GM19455 (cell line): ENCODE data around the gene TLL2.

Experiments used
- ATAC-seq: cut with Tn5 transposase; IDR thresholded peaks from one replicate; pipeline ENCODE4 v1.9.1; 2021; ENCODE audit not compliant: unreplicated experiment

The TLL2 gene

DNA sequence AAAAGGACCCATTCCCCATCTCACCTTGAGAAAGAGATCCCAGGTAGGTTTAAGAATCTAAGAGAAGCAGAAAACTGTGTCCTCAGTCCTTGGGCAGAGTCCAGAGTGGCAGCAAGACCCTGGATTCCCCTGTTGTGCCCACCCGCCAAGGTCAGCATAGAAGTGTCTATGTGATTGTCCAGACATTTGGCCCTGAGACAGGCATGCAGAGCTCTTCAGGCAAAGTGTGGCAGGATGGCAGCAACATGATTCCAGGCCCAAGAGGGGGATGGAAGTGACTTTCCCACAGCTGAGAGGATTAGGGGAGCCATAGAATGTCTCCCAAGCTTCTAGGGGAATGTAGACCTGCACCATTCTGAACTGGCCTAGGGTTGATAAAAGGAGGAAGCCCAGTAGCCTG lies 115.8 kb downstream of the TLL2 start:
- ATAC-seq: no peak

DNA sequence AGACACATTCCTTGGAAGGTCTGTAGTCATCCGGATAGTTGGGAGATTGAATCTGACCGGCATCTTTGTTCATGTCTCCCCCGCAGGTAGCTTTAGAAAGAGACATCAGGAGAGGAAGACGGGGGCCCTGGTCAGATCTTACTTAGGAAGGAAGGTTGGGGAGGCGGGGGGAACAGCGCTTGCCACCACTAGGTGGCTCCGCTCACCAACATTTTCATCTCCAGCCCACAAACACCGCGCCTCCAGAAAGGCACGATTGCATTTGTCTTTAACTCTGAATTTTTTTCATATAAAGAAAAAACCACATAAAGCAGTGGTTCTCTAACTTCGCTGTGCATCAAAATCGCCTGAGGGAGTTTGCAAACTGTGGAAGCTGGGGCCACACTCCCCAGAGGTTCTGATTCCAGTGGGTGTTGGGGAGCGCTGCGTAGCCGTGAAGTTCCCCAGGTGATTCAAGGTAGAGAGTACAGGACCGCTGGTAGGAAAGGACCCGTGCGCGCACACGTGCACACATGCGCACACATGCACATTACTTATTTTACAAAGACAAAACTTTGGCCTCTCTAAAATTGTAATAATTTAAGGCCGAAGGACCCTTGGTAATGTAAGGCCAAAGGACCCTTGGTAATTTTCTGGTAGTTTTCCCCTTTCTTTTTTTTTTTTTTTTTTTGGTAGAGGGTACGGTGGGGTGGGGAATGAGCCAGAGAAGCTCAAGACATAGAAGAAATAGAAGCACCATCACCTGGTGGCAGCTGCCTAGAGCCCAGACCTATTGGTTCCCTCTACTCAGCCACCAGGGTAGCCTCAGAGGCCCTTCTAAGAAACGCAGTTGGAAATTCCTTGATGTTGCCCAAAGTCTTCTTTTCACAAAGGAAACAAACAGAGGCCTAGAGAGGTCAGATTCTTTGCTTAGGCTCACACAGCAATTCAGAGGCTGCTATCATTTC lies 117.5 kb downstream of the TLL2 start:
- ATAC-seq: no peak

DNA sequence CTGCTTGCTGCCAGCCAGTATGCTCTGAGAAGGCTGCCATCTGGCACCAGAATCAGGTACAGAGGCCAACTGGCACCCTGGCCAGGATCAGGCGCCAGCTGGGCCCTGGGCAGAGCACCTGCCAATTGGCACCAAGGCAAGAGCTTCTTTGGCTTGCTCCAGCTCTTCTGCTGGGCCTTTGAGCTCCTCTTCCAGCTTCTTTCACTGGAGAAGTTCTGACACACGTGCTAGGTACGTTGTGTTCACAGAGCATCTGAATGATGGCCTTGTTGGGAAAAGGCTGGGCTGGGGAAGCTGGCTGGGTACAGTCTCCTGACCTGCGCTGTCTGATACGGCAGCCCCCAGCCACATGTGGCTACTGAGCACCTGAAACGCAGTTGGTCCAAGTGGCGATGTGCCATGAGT lies 123.3 kb downstream of the TLL2 start:
- ATAC-seq: no peak

DNA sequence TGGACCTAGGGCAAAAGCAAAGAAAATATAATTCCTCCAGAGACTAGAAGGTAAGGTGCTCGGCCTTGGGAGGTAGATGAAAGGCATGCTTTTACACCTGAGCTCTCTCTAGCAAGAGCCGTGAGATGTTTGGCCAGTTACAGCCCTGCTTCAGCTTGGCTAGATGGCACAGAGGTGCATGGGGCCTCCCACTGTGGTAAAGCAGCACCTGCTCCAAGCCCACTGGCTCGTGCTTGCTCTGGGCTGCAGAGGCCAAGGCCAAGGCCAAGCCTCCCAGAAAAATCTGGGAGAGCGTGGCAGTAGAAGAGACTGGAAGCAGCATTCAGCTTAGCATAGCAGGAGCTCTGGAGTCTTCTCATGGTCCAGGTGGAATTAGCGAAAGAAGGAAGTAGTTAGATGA lies 123.9 kb downstream of the TLL2 start:
- no peak for ATAC-seq

DNA sequence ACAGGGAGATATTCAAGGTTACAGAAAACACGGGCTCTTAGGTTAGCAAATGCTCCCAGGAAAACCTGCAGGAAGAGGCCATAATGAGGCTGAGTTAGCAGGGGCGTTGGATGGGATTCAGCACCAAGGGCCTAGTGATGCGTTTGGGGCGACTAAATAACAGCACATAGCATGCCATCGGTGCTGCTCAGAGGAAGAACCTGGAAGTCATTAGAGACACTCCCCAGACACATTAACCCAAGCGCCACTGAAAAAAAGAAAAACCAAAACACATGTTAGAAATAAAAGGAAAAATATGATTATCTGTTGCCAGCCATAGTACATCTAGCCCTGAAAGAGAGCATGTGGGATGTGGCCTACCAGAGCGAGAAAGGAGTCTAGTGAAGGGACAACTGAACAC lies 126.1 kb downstream of the TLL2 start:
- no peak for ATAC-seq

DNA sequence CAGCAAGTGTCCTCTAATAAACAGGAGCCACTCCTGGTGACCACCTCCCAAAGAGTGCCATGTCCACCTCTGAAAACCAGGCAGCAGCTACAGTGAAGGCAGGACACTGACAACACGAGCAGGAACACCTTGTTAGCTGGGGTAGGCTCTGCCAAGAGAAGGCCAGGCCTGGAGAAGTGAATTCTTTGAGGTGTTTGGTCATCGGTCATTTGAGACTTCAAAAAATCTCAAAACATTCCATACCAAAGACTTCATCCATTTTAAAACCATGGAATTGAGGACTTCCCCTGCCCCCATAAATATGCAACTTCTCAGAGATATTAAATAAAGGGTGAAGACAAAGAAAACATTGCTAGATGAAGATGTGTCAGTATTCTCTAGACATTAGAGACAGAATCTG lies 126.6 kb downstream of the TLL2 start:
- no peak for ATAC-seq

DNA sequence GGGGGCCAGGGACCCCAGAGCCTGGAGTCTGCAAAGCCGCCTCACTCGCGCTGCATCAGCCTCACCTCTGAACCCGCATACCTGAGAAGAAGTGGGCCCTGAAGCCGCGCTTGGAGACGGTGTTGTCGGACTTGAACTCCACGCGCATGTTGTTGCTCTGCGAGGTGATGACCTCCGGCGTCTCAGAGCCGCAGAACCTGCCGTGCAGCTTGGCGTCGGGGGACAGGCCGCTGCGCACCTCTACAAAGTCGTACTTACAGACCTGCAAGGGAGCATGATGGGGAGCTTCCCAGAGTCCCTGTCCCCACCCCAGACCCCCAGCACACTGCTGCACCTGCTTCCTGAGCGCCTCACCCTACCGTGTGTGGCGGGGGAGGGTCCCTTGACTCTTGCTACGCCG lies 129.2 kb downstream of the TLL2 start:
- ATAC-seq: no peak

DNA sequence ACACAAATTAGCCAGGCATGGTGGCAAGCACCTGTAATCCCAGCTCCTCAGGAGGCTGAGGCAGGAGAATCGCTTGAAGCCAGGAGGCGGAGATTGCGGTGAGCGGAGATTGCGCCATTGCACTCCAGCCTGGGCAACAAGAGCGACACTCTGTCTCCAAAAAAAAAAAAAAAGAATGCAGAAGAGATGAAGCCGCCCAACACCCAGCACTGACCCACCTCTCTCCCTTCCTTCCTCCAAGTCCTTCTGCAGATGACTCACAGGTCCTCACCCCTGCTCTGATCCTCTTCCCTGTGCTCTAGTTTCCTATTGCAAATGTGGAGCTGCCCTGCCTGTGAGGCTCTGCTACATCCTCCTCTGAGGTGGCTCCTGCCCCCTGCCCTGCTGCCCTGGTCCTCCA lies 132.9 kb downstream of the TLL2 start:
- no peak for ATAC-seq

DNA sequence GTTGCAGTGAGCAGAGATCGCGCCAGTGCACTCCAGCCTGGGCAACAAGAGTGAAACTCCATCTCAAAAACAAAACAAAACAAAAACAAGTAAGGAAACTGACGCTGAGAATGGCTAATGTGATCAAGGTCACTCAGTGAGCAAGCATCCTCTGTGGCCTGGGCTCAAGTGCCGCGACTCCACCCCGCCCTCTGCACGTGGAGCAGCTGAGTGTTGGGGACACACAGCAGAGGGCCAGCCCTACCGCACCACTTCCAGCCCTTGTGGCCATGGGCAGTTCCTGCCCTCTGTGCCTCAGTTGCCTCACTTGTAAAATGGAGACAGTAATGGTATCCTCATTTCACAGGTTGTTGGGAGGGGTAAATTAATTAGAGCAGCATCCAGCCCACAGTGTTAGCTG lies 134.0 kb downstream of the TLL2 start:
- no peak for ATAC-seq

DNA sequence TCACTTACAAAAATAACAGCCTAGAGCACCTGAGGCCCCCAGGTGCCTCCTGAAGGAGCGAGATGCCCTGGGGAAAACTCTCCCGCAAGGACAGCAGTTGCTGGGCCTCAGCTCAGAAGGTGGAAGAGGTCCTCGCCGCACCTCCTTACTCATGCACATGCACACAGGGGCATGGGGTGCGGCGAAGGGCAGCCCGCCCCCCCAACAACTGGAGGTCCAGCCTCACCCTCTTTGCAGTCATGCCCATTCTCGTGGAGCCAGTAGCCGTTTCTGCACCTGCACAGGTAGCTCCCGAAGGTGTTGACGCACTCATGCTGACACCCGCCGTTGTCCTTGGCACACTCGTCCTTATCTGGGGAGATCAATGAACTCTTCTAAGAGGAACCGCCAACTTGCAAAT lies 135.0 kb downstream of the TLL2 start:
- ATAC-seq: no peak

DNA sequence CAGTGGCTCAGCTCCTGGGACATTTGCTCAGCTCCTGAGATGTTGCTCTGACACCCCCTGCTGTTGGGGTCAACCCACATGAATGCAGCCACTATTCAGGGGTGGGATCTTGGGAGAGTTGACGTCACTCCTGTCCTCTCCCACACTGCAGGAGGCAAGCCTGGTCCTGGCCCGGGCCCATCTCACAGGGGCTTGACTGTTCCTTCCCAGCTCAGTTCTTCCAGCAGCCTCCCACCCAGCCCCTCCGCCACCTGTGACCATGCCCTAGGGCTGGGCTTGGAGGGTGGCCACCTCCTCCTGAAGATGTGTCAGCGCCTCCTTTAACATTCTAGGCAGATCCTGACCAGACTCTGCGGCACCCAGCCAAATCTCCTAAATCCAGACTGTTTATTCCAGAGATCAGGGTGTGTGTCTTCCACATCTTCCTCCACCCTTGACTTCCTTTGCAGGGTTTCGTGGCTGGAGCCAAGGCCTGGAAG lies 135.9 kb downstream of the TLL2 start:
- ATAC-seq: no peak

DNA sequence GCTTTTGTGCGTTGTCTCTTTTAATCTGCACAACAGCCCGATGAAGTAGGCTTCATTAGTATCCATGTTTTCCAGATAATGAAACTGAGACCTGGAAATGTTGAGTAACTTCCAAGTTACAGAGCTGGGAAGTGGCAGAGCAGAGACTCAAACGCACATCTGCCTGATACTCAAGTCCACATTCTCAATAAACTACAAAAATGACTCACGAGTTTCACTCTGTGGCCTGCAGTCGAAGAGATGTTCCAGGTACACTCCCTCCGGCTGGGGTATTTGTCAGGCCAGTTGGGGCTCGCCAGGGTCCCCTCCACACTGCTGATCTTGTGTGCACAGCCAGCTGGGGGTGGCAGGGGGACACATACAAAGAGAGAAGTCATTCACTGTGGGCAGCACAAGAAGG lies 137.2 kb downstream of the TLL2 start:
- ATAC-seq: no peak

DNA sequence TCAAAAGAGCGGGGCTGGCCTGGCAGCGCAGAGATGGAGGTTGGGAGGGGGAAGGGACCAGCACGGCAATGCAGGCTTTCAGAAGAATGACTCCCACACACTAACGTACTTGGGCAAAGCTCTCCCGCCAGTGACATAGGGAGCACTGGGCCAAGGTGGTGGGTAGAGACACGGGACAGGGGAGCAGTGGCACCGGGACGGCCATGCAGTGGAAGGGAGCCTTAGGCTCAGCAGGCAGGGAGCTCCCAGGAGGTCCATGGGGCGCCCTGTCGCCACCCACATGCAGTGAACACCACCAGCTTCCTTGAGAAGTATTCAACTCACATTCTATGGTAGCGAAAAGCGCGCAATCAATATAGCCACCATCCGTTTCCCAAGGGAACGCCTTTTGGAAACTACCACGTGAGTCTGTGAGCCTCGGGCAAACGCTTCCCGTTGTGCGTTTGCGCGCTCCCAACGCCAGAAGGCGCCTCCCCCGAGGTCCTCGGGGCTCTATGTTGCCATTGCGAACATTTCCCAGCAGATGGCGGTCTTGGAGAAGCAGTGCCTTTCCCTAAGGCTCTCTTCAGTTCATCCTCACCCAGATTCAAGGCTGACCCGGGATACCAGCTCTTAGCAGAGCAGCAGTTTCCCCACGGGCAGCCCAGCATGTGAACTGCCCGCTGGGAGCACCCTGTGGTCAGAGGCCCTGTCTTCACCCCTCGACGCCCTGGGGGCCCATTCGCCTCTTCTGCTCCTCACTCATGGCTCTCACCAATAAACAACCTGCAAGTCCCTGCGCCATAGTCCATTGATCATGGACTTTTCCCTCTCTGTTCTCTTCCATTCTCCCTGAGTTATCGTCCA lies 138.5 kb downstream of the TLL2 start:
- ATAC-seq: peak; percentile 78

DNA sequence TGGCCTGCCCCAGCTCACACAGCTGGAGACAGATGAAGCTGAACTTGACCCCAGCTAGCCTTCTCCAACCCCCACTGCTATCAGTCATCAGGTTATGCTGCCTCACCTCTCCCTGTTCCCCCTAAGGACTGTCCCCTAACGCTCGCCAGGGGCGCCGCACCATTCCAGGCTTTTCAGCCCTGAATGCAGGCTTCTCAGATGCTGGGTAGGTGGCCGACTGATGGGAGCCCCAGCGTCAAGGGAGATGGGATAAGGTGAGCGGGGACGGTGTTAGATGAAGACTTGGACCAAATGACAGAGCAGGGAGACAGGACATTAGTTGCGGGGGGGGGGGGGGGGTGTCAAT lies 139.1 kb downstream of the TLL2 start:
- ATAC-seq: no peak

DNA sequence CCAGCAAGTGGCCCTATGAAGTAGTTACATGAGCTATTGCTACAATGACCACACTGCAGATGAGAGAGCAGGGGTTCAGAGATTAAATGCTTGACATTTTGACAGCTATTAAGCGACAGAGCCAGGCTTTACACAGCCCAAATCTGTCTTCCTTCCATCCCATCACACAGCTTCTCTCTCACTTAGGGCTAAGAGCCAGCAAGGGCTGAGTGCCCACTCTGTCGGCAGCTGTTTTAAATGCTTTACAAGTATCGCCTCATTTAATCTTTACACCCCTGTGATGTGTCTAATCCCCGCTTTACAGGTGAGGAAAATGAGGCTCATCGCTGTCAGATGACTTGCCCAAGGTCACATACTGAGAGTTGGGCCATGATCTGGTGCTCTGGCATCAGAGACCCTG lies 139.7 kb downstream of the TLL2 start:
- no peak for ATAC-seq

DNA sequence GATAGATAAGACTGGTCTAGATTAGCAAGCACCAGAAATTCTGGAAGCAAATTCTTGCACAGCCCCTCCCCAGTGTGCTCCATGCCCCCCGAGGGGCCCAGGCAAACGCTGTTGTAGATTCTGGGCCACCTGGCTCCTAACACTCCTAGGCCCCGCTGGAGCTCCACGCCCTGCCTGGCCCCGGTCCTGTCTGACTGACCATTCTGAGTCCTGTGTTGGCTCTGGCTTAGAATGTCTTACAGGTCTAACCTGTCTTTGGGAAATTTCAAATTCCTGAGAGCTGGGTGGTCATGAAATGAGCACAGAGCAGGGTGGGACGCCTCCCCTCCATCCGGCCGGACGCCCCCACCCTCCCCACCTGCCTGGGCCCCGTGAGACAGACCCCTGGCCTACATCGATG lies 142.4 kb downstream of the TLL2 start:
- no peak for ATAC-seq

DNA sequence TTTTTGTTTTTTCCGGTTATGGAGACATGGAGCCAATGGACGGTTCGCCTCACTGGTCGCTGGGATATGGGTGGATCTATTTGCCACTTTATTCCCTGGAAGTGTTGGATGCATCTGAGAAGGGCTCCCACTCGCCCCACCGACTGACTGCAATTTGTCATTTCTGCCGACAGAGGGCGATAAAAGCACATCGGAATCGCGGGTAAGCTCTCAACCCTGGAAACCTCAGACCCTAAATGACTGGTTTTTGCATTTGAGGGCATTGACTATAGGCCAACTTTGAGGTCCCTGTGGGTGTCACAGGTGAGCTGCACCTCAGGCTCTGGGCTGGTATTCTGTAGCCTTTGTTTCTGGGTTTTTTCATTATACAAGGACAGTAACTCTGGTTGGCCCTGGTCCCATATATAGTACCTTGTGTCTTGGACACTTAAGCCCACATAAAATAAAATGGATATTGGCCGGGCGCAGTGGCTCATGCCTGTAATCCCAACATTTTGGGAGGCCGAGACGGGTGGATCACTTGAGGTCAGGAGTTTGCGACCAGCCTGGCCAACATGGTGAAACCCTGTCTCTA lies 143.1 kb downstream of the TLL2 start:
- ATAC-seq: no peak

DNA sequence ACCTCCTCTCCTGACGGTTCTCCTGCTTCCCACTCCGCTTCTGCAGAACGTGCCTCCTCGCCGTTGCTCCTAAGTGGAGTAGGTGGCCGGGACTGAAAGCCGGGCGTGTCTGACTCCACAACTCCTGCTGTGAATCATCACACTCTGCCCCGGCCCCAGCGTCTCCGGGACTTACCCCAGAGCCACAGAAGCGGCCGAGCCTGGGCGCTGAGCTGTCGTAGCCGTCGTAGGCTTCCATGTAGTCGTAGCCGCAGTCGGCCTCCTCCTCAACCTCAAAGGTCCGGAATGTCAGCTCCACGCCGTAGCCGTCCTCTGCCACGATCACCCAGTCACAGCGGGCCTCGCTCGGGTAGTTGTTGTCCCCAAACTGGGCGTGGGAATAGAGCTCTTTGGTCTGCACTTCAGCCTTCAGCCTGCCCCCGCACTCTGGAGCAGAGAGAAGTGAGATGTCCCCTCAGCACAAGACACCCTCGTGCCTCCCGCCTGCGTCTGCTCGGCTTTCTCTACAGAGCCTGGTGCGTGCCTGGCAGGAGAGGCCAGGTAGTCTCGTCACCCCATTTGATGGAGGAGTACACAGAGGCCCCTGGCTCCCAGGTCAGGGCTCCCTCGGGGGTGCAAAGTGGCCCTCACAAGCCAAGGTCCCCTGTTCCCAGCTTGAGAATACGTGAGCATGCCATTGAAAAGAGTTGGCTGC lies 143.7 kb downstream of the TLL2 start:
- ATAC-seq: no peak

DNA sequence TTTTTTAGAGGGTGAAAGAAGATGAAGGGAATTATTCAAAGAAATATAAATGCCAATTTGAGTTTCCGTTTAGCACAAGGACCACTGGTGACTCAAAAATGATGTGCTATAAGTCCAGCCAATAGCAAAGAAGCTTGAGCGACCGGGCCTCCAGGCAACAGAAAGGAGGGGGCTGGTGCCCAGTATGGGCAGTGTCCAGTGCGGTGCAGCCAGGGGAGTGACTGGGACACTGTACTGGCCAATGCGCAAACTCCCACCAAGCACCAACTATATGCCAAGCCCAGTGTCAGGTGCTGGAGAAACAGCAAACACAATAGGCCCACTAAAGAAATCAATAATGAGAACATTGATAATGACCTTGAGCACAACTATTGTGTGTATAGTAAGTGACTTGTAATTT lies 144.8 kb downstream of the TLL2 start:
- no peak for ATAC-seq

DNA sequence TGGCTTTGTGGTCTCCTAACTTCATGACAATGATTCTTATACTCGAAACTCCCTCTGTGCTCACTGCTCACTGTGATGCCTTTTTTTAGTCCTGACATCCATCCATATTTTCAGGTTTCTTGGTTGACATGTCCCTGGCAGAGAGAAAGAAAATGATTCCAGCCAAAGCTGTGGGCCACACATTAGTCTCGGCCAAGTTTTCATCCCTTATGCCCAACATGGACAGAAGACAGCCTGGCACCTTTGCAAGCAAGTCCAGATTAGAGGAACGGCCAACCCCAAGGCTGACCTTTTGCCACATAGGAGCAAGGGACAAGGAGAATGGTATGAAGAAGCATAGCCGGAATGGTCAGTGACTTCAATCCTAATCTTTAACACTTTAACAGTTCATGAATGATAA lies 146.3 kb downstream of the TLL2 start:
- no peak for ATAC-seq

DNA sequence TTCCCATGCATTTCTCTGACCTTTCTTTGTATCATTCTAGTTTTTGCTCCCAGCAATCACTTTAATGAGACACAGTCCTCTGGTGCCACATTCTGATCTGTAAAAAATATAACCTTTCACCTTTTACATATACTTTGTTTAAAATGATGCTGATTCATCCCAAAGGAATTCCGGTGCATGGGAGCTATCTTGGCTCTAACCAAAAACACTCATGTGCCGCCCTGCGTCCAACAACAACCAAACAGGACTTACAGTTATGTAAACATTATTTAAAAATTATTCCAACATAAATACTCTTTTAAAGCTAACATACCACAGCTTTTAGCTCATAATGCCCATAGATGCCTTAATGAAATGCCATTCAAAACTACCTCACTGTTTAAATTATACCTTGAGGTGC lies 147.2 kb downstream of the TLL2 start:
- no peak for ATAC-seq
